K562 (cell line): ENCODE data around the gene SERTAD2. TPM values are rescaled to one million over a fixed set of nuclear protein-coding genes. Genes with fewer than 3 reads are reported as not detected.

ENCODE experiments used
- CBX1 ChIP-seq: sonication (generic); IDR thresholded peaks from 2 replicates; pipeline ENCODE4 v1.6.1; 2016; ENCODE audit warnings: antibody characterized with exemption, low read depth, mild to moderate bottlenecking
- HNRNPH1 ChIP-seq: fragments of 200-400 bp; formaldehyde crosslinking; optimal IDR thresholded peaks from 2 replicates; pipeline ENCODE3; 2017; ENCODE audit warnings: low read depth, mild to moderate bottlenecking, low read length, moderate library complexity
- MAFF ChIP-seq: IDR thresholded peaks from 2 replicates; pipeline ENCODE4 v1.6.1; 2012; ENCODE audit warnings: low read length, improper control_type of control experiment
- RFX7 ChIP-seq: fragments of 250-450 bp; sonication (Bioruptor Pico); IDR thresholded peaks from 2 replicates; pipeline ENCODE4 v1.5.1; 2021; ENCODE audit warnings: mild to moderate bottlenecking
- SETDB1 ChIP-seq: IDR thresholded peaks from one replicate; pipeline ENCODE4 v1.6.1; 2012; ENCODE audit warnings: low read length, control low read depth, inconsistent platforms
- ZNF224 ChIP-seq: sonication (generic); formaldehyde crosslinking; IDR thresholded peaks from 2 replicates; pipeline ENCODE4 v1.8.0; 2022; ENCODE audit warnings: mild to moderate bottlenecking, missing genetic modification reagents
- polyA plus RNA-seq, 8 experiments: library from polyadenylated mRNA; depleted of rRNA in 4 of 8; stranded (reverse) in 5 of 8; unstranded in 3 of 8; fragments of >200 nt; fragmentation: Nextera tagmentation in 2 of 8; fragmentation: Illumina TruSeq in 1 of 8; extraction: Ambion mirVana in 2 of 8; extraction: Trizol in 1 of 8; gene quantifications; 2 replicates each; pipeline versions ENCODE4 v1.2.1 to v1.2.3, GENCODE V29; 2011 to 2014; ENCODE audit warnings: inconsistent platforms in 1 of 8, missing spikeins in 1 of 8
- total RNA-seq, 7 experiments: library from RNA; depleted of rRNA in 6 of 7; stranded (reverse); fragments of >200 nt in 6 of 7; fragmentation: Illumina TruSeq in 2 of 7; extraction: Trizol in 2 of 7; gene quantifications; 2 replicates each; pipeline versions ENCODE4 v1.2.1 to v1.2.3, GENCODE V29; 2011 to 2021; ENCODE audit warnings: low replicate concordance in 1 of 7
- TF ChIP-seq, protein P1 (sequence below): fragments of 450-650 bp; IDR thresholded peaks from 2 replicates; pipeline ENCODE4 v1.6.1; 2017; ENCODE audit warnings: mild to moderate bottlenecking, moderate library complexity
- TF ChIP-seq, protein P2 (sequence below): fragments of 250-450 bp; sonication (Bioruptor Pico); IDR thresholded peaks from 2 replicates; pipeline ENCODE4 v1.8.0; 2022; ENCODE audit warnings: moderate library complexity, mild to moderate bottlenecking, inconsistent platforms
- TF ChIP-seq, protein P3 (sequence below): fragments of 250-450 bp; sonication (Bioruptor Pico); IDR thresholded peaks from 2 replicates; pipeline ENCODE4 v1.4.0; 2020
- TF ChIP-seq, protein P4 (sequence below): fragments of 450-650 bp; conservative IDR thresholded peaks from 2 replicates; pipeline ENCODE4 v1.6.1; 2016; ENCODE audit warnings: missing genetic modification characterization, low read depth, mild to moderate bottlenecking, control low read depth, missing compliant biosample characterization
- TF ChIP-seq, protein P5 (sequence below): sonication (generic); formaldehyde crosslinking; IDR thresholded peaks from 2 replicates; pipeline ENCODE4 v1.8.1; 2023; ENCODE audit warnings: mild to moderate bottlenecking, missing genetic modification reagents
- TF ChIP-seq, protein P6 (sequence below): fragments of 250-450 bp; sonication (Bioruptor Pico); IDR thresholded peaks from 2 replicates; pipeline ENCODE4 v1.8.0; 2022; ENCODE audit warnings: inconsistent platforms, mild to moderate bottlenecking, moderate library complexity, borderline replicate concordance

SERTAD2 gene
- total and polyA plus RNA-seq, 9 of the 15 experiments (the other 6 are each of a cell fraction or from before 2014, with no cell fraction given) = 3.0 to 12.5 (median 6.1) TPM

DNA sequence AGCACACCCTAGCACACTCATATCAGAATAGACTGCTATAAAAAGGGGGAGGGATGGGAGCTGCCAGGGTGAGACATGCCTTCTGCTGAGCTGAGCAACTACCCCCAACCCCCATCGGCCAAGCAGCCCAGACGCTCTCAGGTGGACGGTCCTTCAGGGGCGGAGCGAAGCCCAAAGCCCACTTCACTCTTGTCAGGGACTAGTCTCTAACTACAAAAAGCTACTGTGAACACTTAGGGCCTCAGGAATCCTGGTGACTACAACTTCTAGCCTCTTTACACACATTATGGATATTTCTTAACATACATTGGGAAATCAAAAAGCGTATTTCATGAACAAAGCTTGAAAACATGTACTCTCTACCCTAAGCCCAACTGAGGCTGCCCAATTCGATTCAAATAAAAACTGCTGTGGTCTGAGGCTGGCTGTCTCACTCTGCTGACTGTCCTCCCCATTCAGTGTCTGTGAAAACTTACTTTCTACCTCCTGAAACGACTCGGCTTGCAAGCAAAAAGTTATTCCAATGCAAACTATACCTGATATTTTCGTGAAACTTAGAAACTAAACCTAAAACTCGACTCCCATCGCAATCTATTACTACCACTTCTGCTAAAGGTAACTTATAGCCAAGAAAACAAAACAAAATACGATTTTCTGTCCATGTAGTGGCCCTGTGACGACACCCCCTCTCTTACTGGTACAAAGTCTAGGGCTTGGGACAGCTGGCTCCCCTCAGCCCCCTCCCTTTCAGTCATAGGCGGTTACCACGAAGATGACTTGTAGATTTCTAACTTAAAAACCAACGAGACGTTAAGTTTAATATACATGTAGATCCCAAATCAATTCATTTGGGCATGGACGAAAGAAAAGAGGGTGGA lies 1.2 kb downstream of the SERTAD2 start (continued):
- TF ChIP-seq, protein P1, sequence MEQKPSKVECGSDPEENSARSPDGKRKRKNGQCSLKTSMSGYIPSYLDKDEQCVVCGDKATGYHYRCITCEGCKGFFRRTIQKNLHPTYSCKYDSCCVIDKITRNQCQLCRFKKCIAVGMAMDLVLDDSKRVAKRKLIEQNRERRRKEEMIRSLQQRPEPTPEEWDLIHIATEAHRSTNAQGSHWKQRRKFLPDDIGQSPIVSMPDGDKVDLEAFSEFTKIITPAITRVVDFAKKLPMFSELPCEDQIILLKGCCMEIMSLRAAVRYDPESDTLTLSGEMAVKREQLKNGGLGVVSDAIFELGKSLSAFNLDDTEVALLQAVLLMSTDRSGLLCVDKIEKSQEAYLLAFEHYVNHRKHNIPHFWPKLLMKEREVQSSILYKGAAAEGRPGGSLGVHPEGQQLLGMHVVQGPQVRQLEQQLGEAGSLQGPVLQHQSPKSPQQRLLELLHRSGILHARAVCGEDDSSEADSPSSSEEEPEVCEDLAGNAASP = no peak
- TF ChIP-seq CBX1 (no peak), ZNF224 (no peak), SETDB1 (no peak), MAFF (peak; percentile 28; the same call in 1 of the 2 replicates), HNRNPH1 (no peak), RFX7 (CRISPR knock-in tag) (no peak)
- TF ChIP-seq, protein P2, sequence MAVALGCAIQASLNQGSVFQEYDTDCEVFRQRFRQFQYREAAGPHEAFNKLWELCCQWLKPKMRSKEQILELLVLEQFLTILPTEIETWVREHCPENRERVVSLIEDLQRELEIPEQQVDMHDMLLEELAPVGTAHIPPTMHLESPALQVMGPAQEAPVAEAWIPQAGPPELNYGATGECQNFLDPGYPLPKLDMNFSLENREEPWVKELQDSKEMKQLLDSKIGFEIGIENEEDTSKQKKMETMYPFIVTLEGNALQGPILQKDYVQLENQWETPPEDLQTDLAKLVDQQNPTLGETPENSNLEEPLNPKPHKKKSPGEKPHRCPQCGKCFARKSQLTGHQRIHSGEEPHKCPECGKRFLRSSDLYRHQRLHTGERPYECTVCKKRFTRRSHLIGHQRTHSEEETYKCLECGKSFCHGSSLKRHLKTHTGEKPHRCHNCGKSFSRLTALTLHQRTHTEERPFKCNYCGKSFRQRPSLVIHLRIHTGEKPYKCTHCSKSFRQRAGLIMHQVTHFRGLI (CRISPR knock-in tag) = no peak
- TF ChIP-seq, protein P3, sequence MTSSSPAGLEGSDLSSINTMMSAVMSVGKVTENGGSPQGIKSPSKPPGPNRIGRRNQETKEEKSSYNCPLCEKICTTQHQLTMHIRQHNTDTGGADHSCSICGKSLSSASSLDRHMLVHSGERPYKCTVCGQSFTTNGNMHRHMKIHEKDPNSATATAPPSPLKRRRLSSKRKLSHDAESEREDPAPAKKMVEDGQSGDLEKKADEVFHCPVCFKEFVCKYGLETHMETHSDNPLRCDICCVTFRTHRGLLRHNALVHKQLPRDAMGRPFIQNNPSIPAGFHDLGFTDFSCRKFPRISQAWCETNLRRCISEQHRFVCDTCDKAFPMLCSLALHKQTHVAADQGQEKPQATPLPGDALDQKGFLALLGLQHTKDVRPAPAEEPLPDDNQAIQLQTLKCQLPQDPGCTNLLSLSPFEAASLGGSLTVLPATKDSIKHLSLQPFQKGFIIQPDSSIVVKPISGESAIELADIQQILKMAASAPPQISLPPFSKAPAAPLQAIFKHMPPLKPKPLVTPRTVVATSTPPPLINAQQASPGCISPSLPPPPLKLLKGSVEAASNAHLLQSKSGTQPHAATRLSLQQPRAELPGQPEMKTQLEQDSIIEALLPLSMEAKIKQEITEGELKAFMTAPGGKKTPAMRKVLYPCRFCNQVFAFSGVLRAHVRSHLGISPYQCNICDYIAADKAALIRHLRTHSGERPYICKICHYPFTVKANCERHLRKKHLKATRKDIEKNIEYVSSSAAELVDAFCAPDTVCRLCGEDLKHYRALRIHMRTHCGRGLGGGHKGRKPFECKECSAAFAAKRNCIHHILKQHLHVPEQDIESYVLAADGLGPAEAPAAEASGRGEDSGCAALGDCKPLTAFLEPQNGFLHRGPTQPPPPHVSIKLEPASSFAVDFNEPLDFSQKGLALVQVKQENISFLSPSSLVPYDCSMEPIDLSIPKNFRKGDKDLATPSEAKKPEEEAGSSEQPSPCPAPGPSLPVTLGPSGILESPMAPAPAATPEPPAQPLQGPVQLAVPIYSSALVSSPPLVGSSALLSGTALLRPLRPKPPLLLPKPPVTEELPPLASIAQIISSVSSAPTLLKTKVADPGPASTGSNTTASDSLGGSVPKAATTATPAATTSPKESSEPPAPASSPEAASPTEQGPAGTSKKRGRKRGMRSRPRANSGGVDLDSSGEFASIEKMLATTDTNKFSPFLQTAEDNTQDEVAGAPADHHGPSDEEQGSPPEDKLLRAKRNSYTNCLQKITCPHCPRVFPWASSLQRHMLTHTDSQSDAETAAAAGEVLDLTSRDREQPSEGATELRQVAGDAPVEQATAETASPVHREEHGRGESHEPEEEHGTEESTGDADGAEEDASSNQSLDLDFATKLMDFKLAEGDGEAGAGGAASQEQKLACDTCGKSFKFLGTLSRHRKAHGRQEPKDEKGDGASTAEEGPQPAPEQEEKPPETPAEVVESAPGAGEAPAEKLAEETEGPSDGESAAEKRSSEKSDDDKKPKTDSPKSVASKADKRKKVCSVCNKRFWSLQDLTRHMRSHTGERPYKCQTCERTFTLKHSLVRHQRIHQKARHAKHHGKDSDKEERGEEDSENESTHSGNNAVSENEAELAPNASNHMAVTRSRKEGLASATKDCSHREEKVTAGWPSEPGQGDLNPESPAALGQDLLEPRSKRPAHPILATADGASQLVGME (CRISPR knock-in tag) = no peak
- TF ChIP-seq, protein P4, sequence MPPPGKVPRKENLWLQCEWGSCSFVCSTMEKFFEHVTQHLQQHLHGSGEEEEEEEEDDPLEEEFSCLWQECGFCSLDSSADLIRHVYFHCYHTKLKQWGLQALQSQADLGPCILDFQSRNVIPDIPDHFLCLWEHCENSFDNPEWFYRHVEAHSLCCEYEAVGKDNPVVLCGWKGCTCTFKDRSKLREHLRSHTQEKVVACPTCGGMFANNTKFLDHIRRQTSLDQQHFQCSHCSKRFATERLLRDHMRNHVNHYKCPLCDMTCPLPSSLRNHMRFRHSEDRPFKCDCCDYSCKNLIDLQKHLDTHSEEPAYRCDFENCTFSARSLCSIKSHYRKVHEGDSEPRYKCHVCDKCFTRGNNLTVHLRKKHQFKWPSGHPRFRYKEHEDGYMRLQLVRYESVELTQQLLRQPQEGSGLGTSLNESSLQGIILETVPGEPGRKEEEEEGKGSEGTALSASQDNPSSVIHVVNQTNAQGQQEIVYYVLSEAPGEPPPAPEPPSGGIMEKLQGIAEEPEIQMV = no peak
- TF ChIP-seq, protein P5, sequence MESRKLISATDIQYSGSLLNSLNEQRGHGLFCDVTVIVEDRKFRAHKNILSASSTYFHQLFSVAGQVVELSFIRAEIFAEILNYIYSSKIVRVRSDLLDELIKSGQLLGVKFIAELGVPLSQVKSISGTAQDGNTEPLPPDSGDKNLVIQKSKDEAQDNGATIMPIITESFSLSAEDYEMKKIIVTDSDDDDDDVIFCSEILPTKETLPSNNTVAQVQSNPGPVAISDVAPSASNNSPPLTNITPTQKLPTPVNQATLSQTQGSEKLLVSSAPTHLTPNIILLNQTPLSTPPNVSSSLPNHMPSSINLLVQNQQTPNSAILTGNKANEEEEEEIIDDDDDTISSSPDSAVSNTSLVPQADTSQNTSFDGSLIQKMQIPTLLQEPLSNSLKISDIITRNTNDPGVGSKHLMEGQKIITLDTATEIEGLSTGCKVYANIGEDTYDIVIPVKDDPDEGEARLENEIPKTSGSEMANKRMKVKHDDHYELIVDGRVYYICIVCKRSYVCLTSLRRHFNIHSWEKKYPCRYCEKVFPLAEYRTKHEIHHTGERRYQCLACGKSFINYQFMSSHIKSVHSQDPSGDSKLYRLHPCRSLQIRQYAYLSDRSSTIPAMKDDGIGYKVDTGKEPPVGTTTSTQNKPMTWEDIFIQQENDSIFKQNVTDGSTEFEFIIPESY (CRISPR knock-in tag) = no peak
- TF ChIP-seq, protein P6, sequence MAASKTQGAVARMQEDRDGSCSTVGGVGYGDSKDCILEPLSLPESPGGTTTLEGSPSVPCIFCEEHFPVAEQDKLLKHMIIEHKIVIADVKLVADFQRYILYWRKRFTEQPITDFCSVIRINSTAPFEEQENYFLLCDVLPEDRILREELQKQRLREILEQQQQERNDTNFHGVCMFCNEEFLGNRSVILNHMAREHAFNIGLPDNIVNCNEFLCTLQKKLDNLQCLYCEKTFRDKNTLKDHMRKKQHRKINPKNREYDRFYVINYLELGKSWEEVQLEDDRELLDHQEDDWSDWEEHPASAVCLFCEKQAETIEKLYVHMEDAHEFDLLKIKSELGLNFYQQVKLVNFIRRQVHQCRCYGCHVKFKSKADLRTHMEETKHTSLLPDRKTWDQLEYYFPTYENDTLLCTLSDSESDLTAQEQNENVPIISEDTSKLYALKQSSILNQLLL (CRISPR knock-in tag) = no peak
